HG03457 (cell line): ENCODE results near the gene KCNH3.

ENCODE experiments used
- ATAC-seq: cut with Tn5 transposase; IDR thresholded peaks from one replicate; pipeline ENCODE4 v1.9.1; 2021; ENCODE audit warnings: moderate number of reproducible peaks; ENCODE audit not compliant: unreplicated experiment

KCNH3 gene

GRCh38 chr12:49543221-49543913 is 4.5 kb downstream of the KCNH3 start:
- no peak for ATAC-seq

- no peak for ATAC-seq
Observed at GRCh38 chr12:49543914-49544815, 5.3 kb downstream of the KCNH3 start.

- no peak for ATAC-seq
Observed at GRCh38 chr12:49545815-49546214, 7.0 kb downstream of the KCNH3 start.

- ATAC-seq = no peak
Observed at GRCh38 chr12:49546481-49546880, 7.7 kb downstream of the KCNH3 start.

- no peak for ATAC-seq
Observed at GRCh38 chr12:49547090-49547690, 8.4 kb downstream of the KCNH3 start.

GRCh38 chr12:49548481-49548821 is 9.6 kb downstream of the KCNH3 start:
- ATAC-seq = no peak

- no peak for ATAC-seq
Observed at GRCh38 chr12:49548822-49549648, 10.2 kb downstream of the KCNH3 start.

- ATAC-seq = no peak
Observed at GRCh38 chr12:49549735-49550692, 11.2 kb downstream of the KCNH3 start.

GRCh38 chr12:49550693-49551252 is 11.9 kb downstream of the KCNH3 start:
- no peak for ATAC-seq

GRCh38 chr12:49552014-49552413 is 13.2 kb downstream of the KCNH3 start:
- no peak for ATAC-seq

GRCh38 chr12:49552425-49552824 is 13.6 kb downstream of the KCNH3 start:
- no peak for ATAC-seq

- no peak for ATAC-seq
Observed at GRCh38 chr12:49552899-49553298, 14.1 kb downstream of the KCNH3 start.

GRCh38 chr12:49553512-49554088 is 14.8 kb downstream of the KCNH3 start:
- no peak for ATAC-seq

- ATAC-seq = no peak
Observed at GRCh38 chr12:49554266-49554665, 15.4 kb downstream of the KCNH3 start.

GRCh38 chr12:49555631-49556390 is 17.0 kb downstream of the KCNH3 start:
- no peak for ATAC-seq

- no peak for ATAC-seq
Observed at GRCh38 chr12:49556391-49557186, 17.8 kb downstream of the KCNH3 start.

GRCh38 chr12:49557187-49557916 is 18.5 kb downstream of the KCNH3 start:
- ATAC-seq = no peak
